Lung (tissue), 12 donors: ENCODE measurements around the gene STXBP5L. TPM values are rescaled to one million over a fixed set of nuclear protein-coding genes. Genes with fewer than 3 reads are reported as not detected.

Source experiments
- ATAC-seq: fragments of 200-7000 bp; cut with Tn5 transposase; one replicate; pipeline ENCODE4 v1.9.1; 2020; ENCODE audit warnings: moderate number of reproducible peaks; ENCODE audit not compliant: insufficient read depth, low FRiP score
- DNase-seq, 3 donors: peaks; one replicate each; pipeline ENCODE4 v3.0.0-alpha.2; 2013 to 2017
- H3K27ac ChIP-seq, 2 donors: one replicate each; pipeline ENCODE4 v1.5.1; 2013; ENCODE audit warnings: mild to moderate bottlenecking in 2 of 2, moderate library complexity in 2 of 2, control low read depth in 1 of 2, inconsistent platforms in 1 of 2, low read depth in 1 of 2, low read length in 1 of 2
- H3K27me3 ChIP-seq, 3 donors: one replicate each; pipeline ENCODE4 v1.5.1; 2013; ENCODE audit warnings: low read length in 2 of 3; ENCODE audit not compliant: control insufficient read depth in 3 of 3, insufficient read depth in 3 of 3
- H3K36me3 ChIP-seq, 4 donors: one replicate each; pipeline ENCODE4 v1.5.1; 2013; ENCODE audit warnings: low read length in 4 of 4, mild to moderate bottlenecking in 1 of 4, moderate library complexity in 1 of 4; ENCODE audit not compliant: control insufficient read depth in 4 of 4, insufficient read depth in 4 of 4
- H3K4me1 ChIP-seq, 5 donors: one replicate each; pipeline ENCODE4 v1.5.1; 2013; ENCODE audit warnings: low read length in 5 of 5, mild to moderate bottlenecking in 2 of 5, moderate library complexity in 1 of 5; ENCODE audit not compliant: control insufficient read depth in 5 of 5, insufficient read depth in 5 of 5
- H3K4me3 ChIP-seq: one replicate; pipeline ENCODE4 v1.5.1; 2013; ENCODE audit warnings: mild to moderate bottlenecking, control low read depth, moderate library complexity
- H3K9ac ChIP-seq, 2 donors: one replicate each; pipeline ENCODE4 v1.5.1; 2013; ENCODE audit warnings: low read length in 2 of 2, control low read depth in 1 of 2; ENCODE audit not compliant: insufficient read depth in 1 of 2
- H3K9me3 ChIP-seq, 4 donors: one replicate each; pipeline ENCODE4 v1.5.1; 2013; ENCODE audit warnings: low read length in 3 of 4, mild to moderate bottlenecking in 1 of 4, moderate library complexity in 1 of 4; ENCODE audit not compliant: control insufficient read depth in 4 of 4, insufficient read depth in 3 of 4
- CTCF ChIP-seq: IDR thresholded peaks from 2 replicates; pipeline ENCODE4 v1.5.1; 2012; ENCODE audit warnings: mild to moderate bottlenecking; ENCODE audit errors: control extremely low read depth, extremely low read depth
- WGBS, 2 donors: extraction: QIAGEN DNeasy Blood & Tissue Kit; methylation state at CpG; one replicate each; pipeline ENCODE4 v1.1.7; 2013; 5-methylcytosine and 5-hydroxymethylcytosine counted together
- polyA plus RNA-seq, 2 donors: library from polyadenylated mRNA; stranded (reverse); fragments of 200-250 nt; gene quantifications; one replicate each; pipeline ENCODE4 v1.2.1, GENCODE V29; 2013
- total RNA-seq, 2 donors: library from RNA; depleted of rRNA in 1 of 2; stranded (reverse); fragments of >200 nt in 1 of 2; gene quantifications; one replicate each; pipeline ENCODE4 v1.2.1, GENCODE V29; 2014 to 2021
- donor health status: control.
- donor health status: control.
- donor health status: Bipolar disorder and iron deficiency.
- donor health status: healthy.
- donor health status: DM: yes; HTN: yes; CAD: no.

Gene STXBP5L
- total and polyA plus RNA-seq, 4 donors = 0.26 TPM; not detected in 3

- Histone ChIP-seq H3K27me3 (no peaks in the 10 kb centered on the region), H3K4me3 (no peak overlapping the region), H3K9me3 (peaks cover 0 to 9% (median 2%) of the 10 kb centered on the region in 4 donors), H3K27ac (no peak overlapping the region), H3K4me1 (no peaks in the 10 kb centered on the region), H3K9ac (no peak overlapping the region), H3K36me3 (no peaks in the 10 kb centered on the region)
- 56 to 70% methylated on average over 2 of the region's 2 CpGs for WGBS, 2 donors
- DNase-seq (no peak), ATAC-seq (no peak)
- TF ChIP-seq CTCF = no peak
These were observed 23.6 kb downstream of the STXBP5L start for GRCh38 chr3:120931593-120931992.

DNA sequence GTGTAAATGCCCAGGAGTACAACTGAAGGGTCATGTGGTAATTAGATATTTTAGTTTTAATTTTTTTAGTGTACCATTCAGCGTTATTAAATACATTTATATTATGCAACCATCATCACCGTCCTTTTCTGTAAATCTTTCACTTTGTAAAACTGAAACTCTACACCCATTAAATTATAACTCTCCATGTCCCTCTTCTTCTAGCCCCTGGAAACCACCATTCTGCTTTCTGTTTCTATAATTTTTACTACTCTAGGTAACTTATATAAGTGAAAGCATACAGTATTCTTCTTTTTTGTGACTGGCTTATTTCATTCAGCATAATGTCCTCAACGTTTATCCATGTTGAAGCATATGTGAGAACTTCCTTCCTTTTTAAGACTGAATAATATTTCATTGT, 48.1 kb downstream of the STXBP5L start:
- whole genome bisulfite sequencing, 2 donors = 68 to 81% methylated on average over 3 of the region's 3 CpGs

GRCh38 chr3:120982608-120983320, 74.8 kb downstream of the STXBP5L start:
- Histone ChIP-seq H3K27ac (no peak overlapping the region), H3K9me3 (peaks cover 0 to 13% (median 4%) of the 10 kb centered on the region in 4 donors), H3K27me3 (no peaks in the 10 kb centered on the region), H3K36me3 (no peaks in the 10 kb centered on the region), H3K4me3 (no peak overlapping the region), H3K4me1 (no peaks in the 10 kb centered on the region), H3K9ac (no peak overlapping the region)
- peak in 1 of 3 donors; percentile 0 for DNase-seq
- ATAC-seq = no peak
- TF ChIP-seq CTCF = no peak
- WGBS, 2 donors = 75 to 92% methylated on average over 3 of the region's 3 CpGs

More for the DNA sequence above, 48.1 kb downstream of the STXBP5L start:
- Histone ChIP-seq H3K9ac (no peak overlapping the region), H3K36me3 (no peaks in the 10 kb centered on the region), H3K27me3 (no peaks in the 10 kb centered on the region), H3K9me3 (no peaks in the 10 kb centered on the region), H3K4me3 (no peak overlapping the region), H3K27ac (no peak overlapping the region), H3K4me1 (no peaks in the 10 kb centered on the region)
- DNase-seq (no peak), ATAC-seq (no peak)
- TF ChIP-seq CTCF = no peak

GRCh38 chr3:120983321-120983665, 75.3 kb downstream of the STXBP5L start:
- 36 to 50% methylated on average over 1 of the region's 1 CpG for WGBS, 2 donors
- no peak overlapping the region for H3K4me3 ChIP-seq
- no peak for DNase-seq
- H3K4me1 ChIP-seq = no peaks in the 10 kb centered on the region
- TF ChIP-seq CTCF = no peak
- no peak for ATAC-seq
- H3K9ac ChIP-seq = no peak overlapping the region
- H3K27me3 ChIP-seq = no peaks in the 10 kb centered on the region
- peaks cover 0 to 13% (median 4%) of the 10 kb centered on the region in 4 donors for H3K9me3 ChIP-seq
- no peak overlapping the region for H3K27ac ChIP-seq
- no peaks in the 10 kb centered on the region for H3K36me3 ChIP-seq
